Endothelial cell (in vitro differentiated cells): ENCODE data around the gene ZNF367. TPM values are rescaled to one million over a fixed set of nuclear protein-coding genes. Genes with fewer than 3 reads are reported as not detected.

Experiments used
- DNase-seq: peaks from one replicate; pipeline ENCODE4 v3.0.0; 2021; ENCODE audit warnings: low spot score
- H3K27ac Mint-ChIP-seq: one replicate; pipeline ENCODE4 v1.8.0; 2021; ENCODE audit warnings: mixed read lengths, inconsistent platforms; ENCODE audit not compliant: unreplicated experiment
- H3K27me3 Mint-ChIP-seq: one replicate; pipeline ENCODE4 v1.8.0; 2021; ENCODE audit warnings: mild to moderate bottlenecking, moderate library complexity, mixed read lengths, inconsistent platforms; ENCODE audit not compliant: unreplicated experiment
- H3K36me3 Mint-ChIP-seq: one replicate; pipeline ENCODE4 v1.8.0; 2021; ENCODE audit warnings: mild to moderate bottlenecking, low read depth, mixed read lengths, inconsistent platforms; ENCODE audit not compliant: unreplicated experiment
- H3K4me1 Mint-ChIP-seq: one replicate; pipeline ENCODE4 v1.8.0; 2021; ENCODE audit warnings: mild to moderate bottlenecking, mixed read lengths, inconsistent platforms; ENCODE audit not compliant: unreplicated experiment
- H3K4me3 Mint-ChIP-seq: one replicate; pipeline ENCODE4 v1.8.0; 2021; ENCODE audit warnings: mild to moderate bottlenecking, mixed read lengths, inconsistent platforms; ENCODE audit not compliant: unreplicated experiment
- H3K9me3 Mint-ChIP-seq: one replicate; pipeline ENCODE4 v1.8.0; 2021; ENCODE audit warnings: mixed read lengths, inconsistent platforms; ENCODE audit not compliant: unreplicated experiment
- total RNA-seq: library from RNA; stranded (reverse); fragmentation: NEBNext Ultra II Directional; extraction: Animal tissue kit (Norgen Biotek cat#: 25700); gene quantifications from one replicate; pipeline ENCODE4 v1.2.1, GENCODE V29; 2021; ENCODE audit not compliant: unreplicated experiment
- TF ChIP-seq, protein P1 (sequence below): fragments of 200-600 bp; sonication (generic); IDR thresholded peaks from one replicate; pipeline ENCODE4 v1.5.0; 2021; ENCODE audit warnings: antibody characterized with exemption; ENCODE audit not compliant: unreplicated experiment

Gene ZNF367
- total RNA-seq, 1 donor from 2014 or later, result 2.2 TPM

DNA sequence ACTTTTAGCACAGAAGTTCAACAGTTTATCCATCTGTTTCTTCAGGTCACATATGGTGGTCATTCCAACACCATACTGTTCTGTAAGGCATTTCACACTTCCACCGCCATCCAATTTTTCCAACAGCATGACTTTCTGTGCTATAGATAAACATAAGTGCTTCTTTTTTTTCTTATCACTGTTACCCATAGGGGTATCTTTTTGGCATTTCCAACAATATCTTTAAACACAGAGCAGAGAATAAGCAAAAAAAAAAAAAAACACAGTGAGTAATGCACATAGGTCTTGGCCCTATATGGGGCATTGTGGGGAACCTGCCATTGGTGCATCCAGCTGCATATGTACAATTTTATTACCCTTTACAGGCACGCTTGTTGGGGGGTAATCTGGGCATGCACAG is 12.2 kb upstream of the ZNF367 start:
- no peak for DNase-seq
- Mint-ChIP-seq H3K36me3 (no peaks in the 10 kb centered on the region), H3K27me3 (peaks cover 1% of the 10 kb centered on the region), H3K27ac (no peak overlapping the region), H3K4me1 (peaks cover 2% of the 10 kb centered on the region), H3K4me3 (no peak overlapping the region), H3K9me3 (no peaks in the 10 kb centered on the region)
- TF ChIP-seq, protein P1, sequence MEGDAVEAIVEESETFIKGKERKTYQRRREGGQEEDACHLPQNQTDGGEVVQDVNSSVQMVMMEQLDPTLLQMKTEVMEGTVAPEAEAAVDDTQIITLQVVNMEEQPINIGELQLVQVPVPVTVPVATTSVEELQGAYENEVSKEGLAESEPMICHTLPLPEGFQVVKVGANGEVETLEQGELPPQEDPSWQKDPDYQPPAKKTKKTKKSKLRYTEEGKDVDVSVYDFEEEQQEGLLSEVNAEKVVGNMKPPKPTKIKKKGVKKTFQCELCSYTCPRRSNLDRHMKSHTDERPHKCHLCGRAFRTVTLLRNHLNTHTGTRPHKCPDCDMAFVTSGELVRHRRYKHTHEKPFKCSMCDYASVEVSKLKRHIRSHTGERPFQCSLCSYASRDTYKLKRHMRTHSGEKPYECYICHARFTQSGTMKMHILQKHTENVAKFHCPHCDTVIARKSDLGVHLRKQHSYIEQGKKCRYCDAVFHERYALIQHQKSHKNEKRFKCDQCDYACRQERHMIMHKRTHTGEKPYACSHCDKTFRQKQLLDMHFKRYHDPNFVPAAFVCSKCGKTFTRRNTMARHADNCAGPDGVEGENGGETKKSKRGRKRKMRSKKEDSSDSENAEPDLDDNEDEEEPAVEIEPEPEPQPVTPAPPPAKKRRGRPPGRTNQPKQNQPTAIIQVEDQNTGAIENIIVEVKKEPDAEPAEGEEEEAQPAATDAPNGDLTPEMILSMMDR, result no peak

DNA sequence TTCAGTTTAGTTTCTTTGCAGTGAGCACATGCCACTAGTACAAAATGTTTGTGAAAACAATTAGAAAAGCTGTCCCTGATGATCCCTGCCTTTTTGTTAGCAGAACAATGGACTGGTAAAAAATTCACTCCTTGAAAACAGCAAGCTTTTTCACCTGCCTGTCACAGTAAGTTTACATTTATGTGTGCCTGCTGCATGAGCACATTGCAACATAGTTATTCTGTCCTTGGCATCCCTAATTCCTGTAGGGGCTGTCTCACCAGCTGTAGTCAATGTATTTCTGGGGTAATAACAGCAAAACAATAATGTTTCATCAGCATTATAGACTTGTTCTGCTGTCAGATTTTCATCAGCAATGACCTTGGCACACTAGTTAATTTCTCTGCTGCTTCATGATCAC is 11.6 kb upstream of the ZNF367 start:
- Mint-ChIP-seq H3K27me3 (peaks cover 1% of the 10 kb centered on the region), H3K27ac (no peak overlapping the region), H3K4me3 (no peak overlapping the region), H3K4me1 (peaks cover 2% of the 10 kb centered on the region), H3K36me3 (no peaks in the 10 kb centered on the region), H3K9me3 (no peaks in the 10 kb centered on the region)
- no peak for DNase-seq
- TF ChIP-seq, protein P1, result no peak

DNA sequence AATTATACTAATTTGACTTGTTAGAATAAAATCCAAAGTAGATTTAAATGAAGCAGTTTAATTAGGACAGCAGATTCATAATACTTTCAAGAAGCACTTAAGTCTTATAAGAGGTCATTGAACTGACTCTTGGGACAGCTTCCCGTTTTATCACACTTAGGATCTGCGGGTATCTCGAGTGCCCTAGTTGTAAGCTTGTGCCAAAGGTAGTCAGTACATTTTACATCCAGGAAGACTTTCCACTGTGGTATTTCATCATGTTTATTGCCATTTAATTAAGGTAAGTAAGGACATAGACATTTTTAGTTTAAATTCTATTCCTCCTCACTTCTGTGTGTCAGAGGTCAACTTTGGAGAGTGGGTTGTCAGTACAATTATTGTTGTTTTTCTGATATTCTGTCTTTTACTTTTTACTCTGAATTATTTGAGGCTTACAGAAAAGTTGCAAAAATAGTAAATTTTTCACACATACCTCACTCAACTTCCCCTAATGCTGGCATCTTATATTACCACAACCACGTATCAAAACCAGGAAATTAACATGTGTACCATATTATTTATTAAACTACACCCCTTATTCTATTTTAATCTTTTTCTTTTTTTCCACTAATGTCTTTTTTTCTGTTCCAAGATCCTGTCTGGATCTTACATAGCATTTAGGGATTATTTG is 7.5 kb upstream of the ZNF367 start:
- DNase-seq, result no peak
- TF ChIP-seq, protein P1, result no peak
- no peaks in the 10 kb centered on the region for H3K27me3 Mint-ChIP-seq
- H3K9me3 Mint-ChIP-seq, result no peaks in the 10 kb centered on the region
- no peaks in the 10 kb centered on the region for H3K36me3 Mint-ChIP-seq
- H3K4me1 Mint-ChIP-seq, result no peaks in the 10 kb centered on the region
- no peak overlapping the region for H3K4me3 Mint-ChIP-seq
- H3K27ac Mint-ChIP-seq, result no peak overlapping the region

DNA sequence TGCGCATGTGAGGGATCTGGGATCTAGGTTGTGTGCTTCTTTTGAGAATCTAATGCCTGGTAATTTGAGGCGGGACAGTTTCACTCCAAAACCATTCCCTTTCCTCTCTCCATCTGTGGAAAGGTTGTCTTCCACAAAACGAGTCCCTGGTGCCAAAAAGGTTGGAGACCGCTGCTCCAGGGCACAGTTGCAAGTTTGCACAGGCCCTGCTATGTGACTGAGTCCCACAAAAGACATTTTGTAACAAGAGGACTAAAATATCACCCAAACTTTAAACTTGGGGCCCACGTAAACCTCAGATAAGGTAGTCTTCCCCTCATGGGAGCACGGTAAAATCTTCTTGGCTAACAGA is 5.8 kb upstream of the ZNF367 start:
- no peaks in the 10 kb centered on the region for H3K4me1 Mint-ChIP-seq
- no peaks in the 10 kb centered on the region for H3K36me3 Mint-ChIP-seq
- H3K27ac Mint-ChIP-seq, result no peak overlapping the region
- H3K27me3 Mint-ChIP-seq, result no peaks in the 10 kb centered on the region
- no peak overlapping the region for H3K4me3 Mint-ChIP-seq
- H3K9me3 Mint-ChIP-seq, result no peaks in the 10 kb centered on the region
- DNase-seq, result no peak
- TF ChIP-seq, protein P1, result no peak

DNA sequence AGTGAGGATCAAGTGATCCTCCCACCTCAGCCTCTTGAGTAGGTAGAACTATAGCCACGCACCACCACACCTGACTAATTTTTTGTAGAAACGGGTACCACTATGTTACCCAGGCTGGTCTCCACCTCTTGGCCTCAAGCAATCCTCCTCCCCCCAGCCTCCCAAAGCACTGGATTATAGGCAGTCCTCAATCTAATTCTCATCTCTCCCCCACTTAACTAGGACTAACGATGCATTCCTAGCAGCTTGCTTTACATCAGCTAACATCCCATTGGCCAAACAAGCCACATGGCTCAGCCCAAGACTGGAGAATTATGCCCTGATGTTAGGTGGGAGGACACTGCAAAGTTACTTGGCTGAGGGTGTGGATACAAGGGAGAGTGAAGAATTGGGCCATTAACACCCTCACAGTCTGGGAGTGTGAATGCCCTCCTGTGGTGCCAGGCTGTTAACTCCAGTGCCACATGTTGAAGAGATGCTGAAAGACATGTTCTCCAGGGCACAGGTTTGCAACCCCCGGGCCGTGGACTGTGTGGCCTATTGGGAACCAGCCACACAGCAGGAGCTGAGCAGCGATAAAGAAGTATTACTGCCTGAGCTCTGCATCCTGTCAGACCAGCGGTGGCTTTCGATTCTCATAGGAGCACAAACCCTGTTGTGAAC is 5.3 kb upstream of the ZNF367 start:
- TF ChIP-seq, protein P1, result no peak
- Mint-ChIP-seq H3K27me3 (no peaks in the 10 kb centered on the region), H3K4me1 (no peaks in the 10 kb centered on the region), H3K27ac (no peak overlapping the region), H3K9me3 (no peaks in the 10 kb centered on the region), H3K4me3 (no peak overlapping the region), H3K36me3 (no peaks in the 10 kb centered on the region)
- no peak for DNase-seq
